ENCODE results near the gene HLA-DOB. TPM values are rescaled to one million over a fixed set of nuclear protein-coding genes. Genes with fewer than 3 reads are reported as not detected.

The HLA-DOB gene
- total and polyA plus RNA-seq, 2 donors (not counting 3 experiments of a cell fraction or from before 2014, with no cell fraction given), result 0.46 to 0.54 TPM

- Histone ChIP-seq H3K79me2 (ENCODE audit: control insufficient read depth, insufficient read depth, low read length) (peaks cover 9% of the 10 kb centered on the region), H3K9me3 (replicated peaks; ENCODE audit: control insufficient read depth, insufficient read depth, low read length) (no peaks in the 10 kb centered on the region), H3K9me1 (replicated peaks; ENCODE audit: control insufficient read depth, extremely low read depth, insufficient read depth, low read length) (no peaks in the 10 kb centered on the region), H3K27me3 (ENCODE audit: control insufficient read depth in 2 of 2, insufficient read depth in 2 of 2, low read length in 2 of 2) (no peaks in the 10 kb centered on the region), H4K20me1 (replicated peaks; ENCODE audit: control insufficient read depth, extremely low read depth, insufficient read depth, low read length) (no peaks in the 10 kb centered on the region), H3K4me2 (ENCODE audit: insufficient read depth, low read length) (no peak overlapping the region), H3K4me3 (replicated peaks in 1 of 3; ENCODE audit: insufficient read depth in 1 of 3, low read depth in 1 of 3, low read length in 3 of 3) (no peak overlapping the region), H3K36me3 (ENCODE audit: control insufficient read depth in 2 of 2, extremely low read depth in 1 of 2, insufficient read depth in 2 of 2, low read length in 2 of 2) (no peaks in the 10 kb centered on the region), H3K4me1 (ENCODE audit: control insufficient read depth, extremely low read depth, insufficient read depth, low read length) (peaks cover 12% of the 10 kb centered on the region), H3K27ac (ENCODE audit: insufficient read depth, low read depth, low read length) (no peak overlapping the region), H3K9ac (replicated peaks; ENCODE audit: extremely low read depth, insufficient read depth, low read length) (no peak overlapping the region), H2AFZ (ENCODE audit: low read depth, low read length) (no peak overlapping the region)
- no peak for DNase-seq (ENCODE audit: low read depth, low spot score)
- intact Hi-C loops (cut with micrococcal nuclease) (loop anchor here (5.0 kb wide), 1 partner anchor 130 kb away; no protein-coding TSS in a partner anchor), dilution Hi-C loops (cut with MboI; ENCODE audit: extremely low pct_ligation_motif_present, low sequenced_read_pairs) (no loop called here)
- POLR2A ChIA-PET, result no interaction called here
- no peak for TF ChIP-seq GATA2 (IDR thresholded peaks at IDR 0.05; ENCODE audit: insufficient read depth, insufficient read length, low read depth, low read length)
- no peak for FAIRE-seq
- CTCF ChIA-PET, result interaction anchor here (0.6 to 11.0 kb wide), 3 partner anchors 12 to 612 kb away, joined by 3 to 397 read pairs (median 9); partner anchors contain the start of genes PSMB9 and TAP1
- no TSS peak for BruUV-seq (replicated peaks)
Observed at GRCh38 chr6:32842021-32842650, 25.3 kb upstream of the HLA-DOB start.

GRCh38 chr6:32840604-32841246 is 23.9 kb upstream of the HLA-DOB start:
- Histone ChIP-seq H3K4me2 (ENCODE audit: insufficient read depth, low read length) (no peak overlapping the region), H4K20me1 (replicated peaks; ENCODE audit: control insufficient read depth, extremely low read depth, insufficient read depth, low read length) (no peaks in the 10 kb centered on the region), H3K4me1 (ENCODE audit: control insufficient read depth, extremely low read depth, insufficient read depth, low read length) (peaks cover 12% of the 10 kb centered on the region), H3K9ac (replicated peaks; ENCODE audit: extremely low read depth, insufficient read depth, low read length) (no peak overlapping the region), H3K4me3 (replicated peaks in 1 of 3; ENCODE audit: insufficient read depth in 1 of 3, low read depth in 1 of 3, low read length in 3 of 3) (no peak overlapping the region), H3K36me3 (ENCODE audit: control insufficient read depth in 2 of 2, extremely low read depth in 1 of 2, insufficient read depth in 2 of 2, low read length in 2 of 2) (no peaks in the 10 kb centered on the region), H3K27ac (ENCODE audit: insufficient read depth, low read depth, low read length) (no peak overlapping the region), H3K79me2 (ENCODE audit: control insufficient read depth, insufficient read depth, low read length) (peaks cover 9% of the 10 kb centered on the region), H2AFZ (ENCODE audit: low read depth, low read length) (no peak overlapping the region), H3K27me3 (ENCODE audit: control insufficient read depth in 2 of 2, insufficient read depth in 2 of 2, low read length in 2 of 2) (no peaks in the 10 kb centered on the region), H3K9me1 (replicated peaks; ENCODE audit: control insufficient read depth, extremely low read depth, insufficient read depth, low read length) (no peaks in the 10 kb centered on the region), H3K9me3 (replicated peaks; ENCODE audit: control insufficient read depth, insufficient read depth, low read length) (no peaks in the 10 kb centered on the region)
- FAIRE-seq, result no peak
- ChIA-PET POLR2A (no interaction called here), CTCF (interaction anchor here (1.8 to 11.0 kb wide), 3 partner anchors 13 to 29 kb away, joined by 9 to 397 read pairs (median 274); partner anchors contain the start of genes PSMB9 and TAP1)
- intact Hi-C loops (cut with micrococcal nuclease), result loop anchor here (5.0 kb wide), 1 partner anchor 132 kb away; no protein-coding TSS in a partner anchor
- no peak for DNase-seq (ENCODE audit: low read depth, low spot score)
- dilution Hi-C loops (cut with MboI; ENCODE audit: extremely low pct_ligation_motif_present, low sequenced_read_pairs), result no loop called here
- TF ChIP-seq POLR2A (IDR thresholded peaks at IDR 0.05; ENCODE audit: low read depth, low read length), result no peak
- no peak for TF ChIP-seq MAX (IDR thresholded peaks at IDR 0.05; ENCODE audit: insufficient read depth, insufficient read length)
- TF ChIP-seq POLR2AphosphoS5 (IDR thresholded peaks at IDR 0.05; ENCODE audit: insufficient read depth, low read depth, low read length), result no peak
- TF ChIP-seq EZH2 (IDR thresholded peaks at IDR 0.05; ENCODE audit: borderline replicate concordance, low read depth, low read length, severe bottlenecking), result no peak
- TF ChIP-seq GATA2 (IDR thresholded peaks at IDR 0.05; ENCODE audit: insufficient read depth, insufficient read length, low read depth, low read length), result no peak
- TF ChIP-seq MYC (IDR thresholded peaks at IDR 0.05; ENCODE audit: low read depth, low read length), result no peak
- TF ChIP-seq FOS (IDR thresholded peaks at IDR 0.05; ENCODE audit: borderline replicate concordance, insufficient read depth, low read length), result no peak
- no peak for TF ChIP-seq JUN (IDR thresholded peaks at IDR 0.05; ENCODE audit: borderline replicate concordance, insufficient read depth, insufficient read length, low read depth)
- no peak for TF ChIP-seq CTCF (IDR thresholded peaks at IDR 0.05; ENCODE audit: extremely low read depth in 1 of 2, insufficient read depth in 1 of 2, low read depth in 1 of 2, low read length in 2 of 2)
- BruUV-seq (replicated peaks), result no TSS peak
